Islet of Langerhans (tissue), 1 donor: ENCODE measurements around the gene CDKAL1.
"Not testable (repeated sequence)": the region's sequence is repeated elsewhere in the genome, so short reads cannot be mapped to it uniquely, and the experiment has no call there.

Source experiments
- FAIRE-seq: peaks from one replicate; lab custom pipeline; 2011; peaks lifted over from hg19 to GRCh38; lab: Jason Lieb, UNC

CDKAL1 gene

DNA sequence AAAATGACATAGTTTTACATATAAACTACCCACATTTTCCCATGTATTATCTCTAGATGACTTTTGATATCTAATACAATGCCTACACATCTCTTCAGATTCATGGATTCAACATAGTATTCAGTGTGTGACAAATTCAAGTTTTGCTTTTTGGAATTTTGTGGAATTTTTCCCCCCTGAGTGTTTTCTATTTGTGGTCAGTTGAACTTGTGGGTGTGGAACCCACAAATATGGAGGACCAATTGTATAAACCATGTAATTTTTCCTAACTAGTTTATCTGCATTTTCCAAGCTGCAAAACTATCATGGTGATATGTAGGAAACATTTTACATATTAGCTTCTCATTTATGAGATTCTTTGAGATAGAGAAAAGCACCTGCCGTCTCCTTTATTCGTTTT, 685.0 kb downstream of the CDKAL1 start:
- no peak for FAIRE-seq

DNA sequence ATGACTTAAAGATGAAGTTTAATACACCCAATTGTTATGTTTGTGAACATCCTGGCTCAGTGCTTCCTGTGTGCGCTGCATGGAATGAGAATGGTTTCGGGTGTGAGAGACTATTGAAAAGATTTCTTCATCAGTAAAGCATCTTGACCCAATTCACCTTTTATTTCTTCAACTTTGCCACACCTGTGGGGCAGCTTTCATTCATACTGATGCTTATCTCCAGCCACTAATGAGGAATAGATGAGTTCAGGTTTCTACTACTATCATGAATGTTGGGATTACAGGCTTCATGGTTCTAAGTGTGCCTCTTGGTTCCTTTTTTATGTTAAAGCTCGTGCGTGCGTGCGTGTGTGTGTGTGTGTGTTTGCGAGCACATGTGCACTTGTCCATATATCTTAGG, 685.6 kb downstream of the CDKAL1 start:
- no peak for FAIRE-seq

- no peak for FAIRE-seq
Observed at GRCh38 chr6:21220271-21220987, 686.2 kb downstream of the CDKAL1 start.

DNA sequence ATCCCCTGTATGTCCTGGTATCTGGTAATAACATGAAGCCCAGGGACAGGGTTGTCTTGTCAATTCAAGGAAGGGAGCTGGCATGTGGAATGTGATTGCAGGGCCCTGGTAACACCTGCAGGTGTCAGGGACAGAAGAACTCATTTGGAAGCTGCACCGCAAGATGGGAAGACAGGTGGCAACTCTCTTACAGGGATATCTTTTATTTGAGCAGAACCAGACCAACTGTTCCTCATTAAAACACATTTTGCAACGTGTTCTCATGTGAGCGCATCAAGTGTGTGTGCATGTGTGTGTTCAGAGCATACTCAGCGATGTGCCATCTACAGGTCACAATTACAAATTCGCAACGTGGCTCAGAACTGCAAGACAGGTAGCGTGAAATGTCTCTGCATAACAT, 688.4 kb downstream of the CDKAL1 start:
- FAIRE-seq = no peak

GRCh38 chr6:21225912-21226311, 691.7 kb downstream of the CDKAL1 start:
- FAIRE-seq = no peak

DNA sequence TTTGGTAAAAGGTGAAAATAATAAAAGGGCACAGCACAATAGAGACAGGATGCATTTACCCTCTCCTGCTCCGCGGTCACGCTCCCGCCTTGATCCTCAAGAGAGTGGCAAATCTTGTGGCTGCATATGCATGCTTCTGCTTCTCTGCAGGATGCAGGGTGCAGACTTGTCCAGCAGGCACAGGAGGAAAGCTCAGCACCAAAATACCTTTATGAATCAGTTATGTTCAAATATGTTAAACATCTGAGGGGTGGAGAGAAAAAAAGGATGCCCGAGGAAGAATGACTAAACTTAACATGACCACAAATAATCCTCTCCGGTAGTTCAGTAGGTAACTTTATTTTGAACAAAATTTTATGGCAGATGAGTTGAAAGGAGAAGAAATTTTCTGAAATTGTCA, 693.2 kb downstream of the CDKAL1 start:
- no peak for FAIRE-seq

DNA sequence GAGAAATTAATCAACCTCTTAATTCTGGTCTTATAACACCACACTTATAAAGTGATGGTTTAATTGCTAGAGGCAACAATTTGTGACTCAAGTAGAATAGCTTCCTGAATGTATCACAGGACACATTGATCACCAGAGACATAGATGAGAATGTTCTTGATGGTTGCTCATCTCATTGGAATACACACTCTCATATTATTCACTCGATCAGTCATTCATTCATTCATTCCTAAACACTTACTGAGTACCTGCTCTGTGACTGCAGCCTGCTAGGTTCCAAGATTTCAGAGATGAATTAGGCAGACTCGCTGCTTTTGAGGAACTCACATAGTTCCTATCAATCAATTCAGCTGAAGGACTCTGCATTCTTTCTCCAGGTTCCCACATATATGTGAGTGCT, 694.2 kb downstream of the CDKAL1 start:
- no peak for FAIRE-seq

GRCh38 chr6:21228876-21229460, 694.7 kb downstream of the CDKAL1 start:
- FAIRE-seq = no peak

DNA sequence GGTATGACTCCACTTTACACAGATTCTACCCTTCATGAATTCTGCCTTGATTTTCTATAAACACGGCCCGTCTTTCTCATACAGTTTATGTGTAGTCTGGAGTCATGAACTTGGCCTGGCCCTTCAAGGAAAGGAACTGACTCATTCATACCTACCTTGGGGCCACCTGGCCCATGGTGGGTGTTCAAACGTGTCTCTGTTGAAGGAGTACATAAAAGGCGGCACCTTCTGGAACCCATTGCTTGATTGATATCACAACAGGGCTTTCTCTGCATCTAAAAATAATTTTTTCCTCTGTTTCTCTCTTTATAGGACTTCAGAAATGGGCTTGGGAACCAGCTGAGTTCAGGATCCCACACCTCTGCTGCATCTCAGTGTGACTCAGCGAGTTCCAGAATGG, 696.3 kb downstream of the CDKAL1 start:
- no peak for FAIRE-seq

DNA sequence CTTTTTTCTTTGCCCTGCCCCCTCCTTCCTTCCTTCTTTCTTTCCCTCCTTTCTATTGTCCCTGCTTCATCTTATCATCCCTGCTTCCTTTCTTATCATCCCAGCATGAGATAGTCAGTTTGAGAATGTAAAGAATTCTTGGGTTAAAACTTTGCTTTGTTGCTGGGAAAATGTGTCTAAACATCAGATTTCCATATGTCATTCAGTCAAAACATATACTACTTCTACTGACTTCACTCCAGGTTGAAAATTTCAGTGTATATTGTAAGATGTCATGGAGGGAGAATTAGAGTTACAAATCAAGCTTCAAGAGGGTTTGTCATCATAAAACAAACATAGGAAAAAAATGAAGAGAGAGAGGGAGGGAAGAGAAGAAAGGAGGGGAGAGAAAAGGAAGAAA, 700.9 kb downstream of the CDKAL1 start:
- no peak for FAIRE-seq

DNA sequence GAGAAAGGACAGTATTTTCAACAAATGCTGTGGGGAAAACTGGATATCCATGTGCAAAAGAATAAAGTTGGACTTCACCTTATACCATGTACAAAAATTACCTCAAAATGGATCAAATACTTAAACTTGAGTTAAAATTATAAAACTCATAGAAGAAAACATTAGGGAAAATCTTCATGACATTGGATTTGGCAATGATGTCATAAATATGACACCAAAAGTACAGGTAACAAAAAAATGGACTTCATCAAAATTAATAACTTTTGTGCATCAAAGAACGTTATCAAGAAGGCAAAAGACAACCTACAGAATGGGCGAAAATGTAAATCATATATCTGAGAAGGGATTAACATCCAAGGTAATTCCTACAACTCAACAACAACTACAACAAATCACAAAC, 704.0 kb downstream of the CDKAL1 start:
- no peak for FAIRE-seq

DNA sequence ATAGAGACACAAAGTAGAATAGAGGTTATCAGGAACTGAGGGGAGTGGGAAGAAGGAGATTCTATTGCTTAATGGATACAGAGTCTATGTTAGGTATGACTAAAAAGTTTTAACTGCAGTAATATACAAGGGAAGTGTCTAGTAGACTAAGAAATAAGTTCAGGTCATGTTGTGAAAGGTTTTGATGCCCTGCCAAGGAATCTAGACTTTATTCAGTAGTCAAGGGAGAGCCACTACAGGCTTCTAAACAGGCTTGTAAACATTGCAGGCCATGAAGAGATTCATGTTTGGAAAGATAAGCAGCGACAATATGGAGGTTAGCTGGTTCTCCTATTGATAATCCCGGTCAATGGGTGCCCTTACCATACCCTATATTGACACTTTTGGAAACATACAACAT, 706.5 kb downstream of the CDKAL1 start:
- FAIRE-seq = no peak

- FAIRE-seq = no peak
Observed at GRCh38 chr6:21241231-21242130, 707.2 kb downstream of the CDKAL1 start.

- no peak for FAIRE-seq
Observed at GRCh38 chr6:21244897-21245470, 710.7 kb downstream of the CDKAL1 start.

DNA sequence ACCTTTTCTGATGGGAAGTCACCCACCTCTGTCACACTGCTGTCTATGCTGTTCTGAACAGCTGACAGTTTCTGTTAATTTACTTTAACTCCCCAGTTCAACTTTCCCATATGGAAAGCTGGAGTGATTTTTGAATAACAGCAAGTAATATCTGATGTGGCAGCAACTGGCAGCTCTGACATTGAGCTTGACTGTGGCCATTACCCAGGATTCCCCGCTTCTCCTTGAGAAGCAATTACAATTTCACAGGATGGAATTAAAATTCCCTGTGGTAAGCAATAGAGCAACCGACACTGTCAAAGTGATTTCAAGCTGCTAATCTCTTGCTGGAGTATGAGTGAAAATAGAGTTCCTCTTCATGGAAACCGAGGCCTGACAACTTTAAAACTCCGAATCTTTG, 711.2 kb downstream of the CDKAL1 start:
- FAIRE-seq = no peak

DNA sequence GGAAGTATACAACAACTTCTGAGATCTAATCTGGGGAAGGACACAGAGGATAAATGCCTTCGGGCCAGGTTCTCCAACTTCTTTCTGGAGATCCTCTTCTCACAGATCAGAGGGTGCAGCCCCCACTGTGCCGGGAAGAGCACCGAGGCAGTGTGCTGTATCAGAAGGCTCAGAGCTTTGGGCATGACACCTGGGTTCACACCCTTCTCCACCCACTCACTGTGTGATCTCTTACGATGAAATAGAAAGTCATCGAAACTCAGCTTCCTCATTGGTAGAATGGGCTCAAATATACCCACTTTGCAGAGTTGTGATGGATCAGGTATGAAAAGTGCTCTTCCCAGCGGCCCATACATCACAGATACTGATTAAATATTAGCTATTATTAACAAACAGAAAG, 711.8 kb downstream of the CDKAL1 start:
- FAIRE-seq = no peak

DNA sequence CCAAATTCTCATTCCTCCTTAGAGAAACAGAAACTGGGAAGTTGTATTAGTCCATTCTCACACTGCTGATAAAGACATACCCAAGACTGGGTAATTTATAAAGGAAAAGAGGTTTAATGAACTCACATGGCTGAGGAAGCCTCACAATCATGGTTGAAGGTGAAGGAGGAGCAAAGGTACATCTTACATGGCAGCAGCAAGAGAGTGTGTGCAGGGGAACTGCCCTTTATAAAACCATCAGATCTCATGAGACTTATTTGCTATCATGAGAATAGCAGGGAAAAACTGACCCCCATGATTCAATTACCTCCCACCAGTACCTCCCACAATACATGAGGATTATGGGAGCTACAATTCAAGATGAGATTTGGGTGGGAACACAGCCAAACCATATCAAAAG, 720.2 kb downstream of the CDKAL1 start:
- not testable (repeated sequence) for FAIRE-seq

DNA sequence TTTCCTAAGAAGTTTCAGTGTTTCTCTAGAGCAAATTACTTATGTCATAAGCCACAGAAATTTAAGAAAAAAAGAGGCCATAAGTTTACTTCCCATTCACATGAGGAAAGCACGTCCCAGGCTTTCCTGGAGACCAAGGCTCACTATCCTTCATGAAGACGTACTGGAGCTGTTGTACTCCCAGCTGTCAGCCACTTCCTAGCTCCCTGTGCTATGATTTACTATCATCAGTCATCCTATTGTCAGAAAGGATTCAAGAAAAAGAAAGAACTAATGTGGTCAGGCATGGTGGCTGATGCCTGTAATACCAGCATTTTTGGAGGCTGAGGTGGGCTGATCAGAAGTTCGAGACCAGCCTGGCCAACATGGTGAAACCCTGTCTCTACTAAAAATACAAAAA, 721.9 kb downstream of the CDKAL1 start:
- no peak for FAIRE-seq

DNA sequence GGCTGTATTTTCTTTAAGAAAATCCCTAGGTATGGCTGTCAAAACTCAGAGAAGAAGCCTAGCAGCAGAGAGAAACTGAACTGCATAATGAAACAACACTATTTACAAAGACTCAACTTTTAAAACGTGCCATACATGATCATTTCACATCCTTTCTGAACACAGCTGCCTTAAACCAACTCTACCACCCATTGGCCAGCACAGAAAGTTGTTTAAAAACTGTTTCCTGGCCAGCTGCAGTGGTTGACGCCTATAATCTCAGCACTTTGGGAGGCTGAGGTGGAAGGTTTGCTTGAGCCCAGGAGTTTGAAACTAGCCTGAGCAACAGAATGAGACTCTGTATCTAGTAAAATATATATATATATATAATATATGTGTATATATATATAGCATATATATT, 722.9 kb downstream of the CDKAL1 start:
- FAIRE-seq = no peak

GRCh38 chr6:21258665-21259064, 724.4 kb downstream of the CDKAL1 start:
- FAIRE-seq = no peak

- no peak for FAIRE-seq
Observed at GRCh38 chr6:21259660-21260059, 725.4 kb downstream of the CDKAL1 start.

DNA sequence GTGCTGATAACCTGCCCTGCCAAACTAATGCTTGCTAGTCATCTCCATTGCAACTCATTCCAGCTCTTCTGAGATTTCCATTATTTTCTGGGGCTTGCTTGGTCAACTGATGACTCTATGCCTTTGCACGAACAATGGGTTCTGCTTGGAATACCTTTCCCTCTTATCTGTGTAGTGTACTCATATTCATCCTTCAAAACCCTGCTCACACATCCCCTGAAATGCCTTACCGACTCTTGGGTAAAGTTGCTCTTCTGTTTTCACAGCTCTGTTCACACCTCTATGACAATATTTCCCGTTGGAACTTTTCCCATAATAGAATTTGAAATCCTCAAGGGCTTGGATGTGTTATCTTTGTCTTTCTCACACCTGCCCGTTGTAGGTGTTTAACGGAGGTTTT, 728.2 kb downstream of the CDKAL1 start:
- no peak for FAIRE-seq
